ENCODE results near the gene DESI2.

DNA sequence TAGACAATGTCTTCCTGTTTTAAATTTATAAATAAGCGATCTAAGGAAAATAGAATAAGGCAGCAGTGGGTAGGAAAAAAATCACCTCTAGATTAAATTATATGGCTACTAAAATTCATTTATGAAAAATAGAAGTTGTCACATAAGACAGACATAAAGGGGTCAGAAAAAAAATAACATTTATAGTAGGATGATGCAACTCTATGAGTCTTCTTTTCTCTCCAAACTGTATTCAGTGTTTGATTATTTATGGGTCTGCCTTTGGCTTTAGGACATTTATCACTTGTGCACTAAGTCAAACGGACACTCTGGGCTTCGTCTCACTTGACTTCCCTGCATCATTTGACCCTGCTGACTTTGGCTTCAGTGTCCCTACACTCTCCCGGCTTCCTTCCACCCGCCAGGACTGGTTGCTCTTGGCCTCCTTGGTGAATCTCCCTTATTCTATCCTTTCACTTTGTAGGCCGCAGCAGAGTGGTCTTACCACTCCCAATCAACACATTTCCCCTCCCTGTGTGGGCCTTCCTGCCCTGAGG, 47.0 kb upstream of the DESI2 start:
- TF ChIP-seq, protein P1, sequence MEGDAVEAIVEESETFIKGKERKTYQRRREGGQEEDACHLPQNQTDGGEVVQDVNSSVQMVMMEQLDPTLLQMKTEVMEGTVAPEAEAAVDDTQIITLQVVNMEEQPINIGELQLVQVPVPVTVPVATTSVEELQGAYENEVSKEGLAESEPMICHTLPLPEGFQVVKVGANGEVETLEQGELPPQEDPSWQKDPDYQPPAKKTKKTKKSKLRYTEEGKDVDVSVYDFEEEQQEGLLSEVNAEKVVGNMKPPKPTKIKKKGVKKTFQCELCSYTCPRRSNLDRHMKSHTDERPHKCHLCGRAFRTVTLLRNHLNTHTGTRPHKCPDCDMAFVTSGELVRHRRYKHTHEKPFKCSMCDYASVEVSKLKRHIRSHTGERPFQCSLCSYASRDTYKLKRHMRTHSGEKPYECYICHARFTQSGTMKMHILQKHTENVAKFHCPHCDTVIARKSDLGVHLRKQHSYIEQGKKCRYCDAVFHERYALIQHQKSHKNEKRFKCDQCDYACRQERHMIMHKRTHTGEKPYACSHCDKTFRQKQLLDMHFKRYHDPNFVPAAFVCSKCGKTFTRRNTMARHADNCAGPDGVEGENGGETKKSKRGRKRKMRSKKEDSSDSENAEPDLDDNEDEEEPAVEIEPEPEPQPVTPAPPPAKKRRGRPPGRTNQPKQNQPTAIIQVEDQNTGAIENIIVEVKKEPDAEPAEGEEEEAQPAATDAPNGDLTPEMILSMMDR (IDR thresholded peaks at IDR 0.05; ENCODE audit: insufficient read depth, low read length, poor library complexity, severe bottlenecking), result no peak
- TF ChIP-seq EZH2phosphoT487 (conservative IDR thresholded peaks at IDR 0.05; ENCODE audit: low read length), result no peak

Measured in SU-DHL-6 (cell line).